ENCODE data around the gene STAB2.
"Not testable (repeated sequence)": the region's sequence is repeated elsewhere in the genome, so short reads cannot be mapped to it uniquely, and the experiment has no call there.

Gene STAB2

DNA sequence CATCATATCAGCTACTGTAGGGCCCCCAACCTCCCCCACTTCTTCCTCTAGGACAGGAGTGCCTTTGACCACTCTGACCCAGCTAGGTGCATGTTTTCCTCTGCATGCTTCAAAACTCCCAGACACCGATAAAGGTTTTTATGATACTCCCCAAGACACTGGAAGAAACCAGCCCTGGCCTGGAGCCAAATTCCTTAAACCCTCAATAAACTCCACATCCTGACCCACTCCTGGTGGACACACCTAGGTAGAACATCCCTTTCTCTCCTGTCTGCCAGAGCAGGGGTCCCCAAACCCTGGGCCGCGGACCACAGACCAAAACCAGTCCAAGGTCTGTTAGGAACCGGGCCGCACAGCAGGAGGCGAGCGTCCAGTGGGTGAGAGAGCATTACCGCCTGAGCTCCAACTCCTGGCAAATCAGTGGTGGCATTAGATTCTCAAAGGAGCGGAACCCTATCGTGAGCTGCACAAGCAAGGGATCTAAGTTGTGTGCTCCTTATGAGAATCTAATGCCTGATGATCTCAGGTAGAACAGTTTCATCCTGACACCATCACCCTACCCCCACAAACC lies 204.4 kb downstream of the STAB2 start:
- DNase-seq = no peak

- DNase-seq = no peak
These were observed 206.0 kb downstream of the STAB2 start for GRCh38 chr12:103793046-103793445.

DNA sequence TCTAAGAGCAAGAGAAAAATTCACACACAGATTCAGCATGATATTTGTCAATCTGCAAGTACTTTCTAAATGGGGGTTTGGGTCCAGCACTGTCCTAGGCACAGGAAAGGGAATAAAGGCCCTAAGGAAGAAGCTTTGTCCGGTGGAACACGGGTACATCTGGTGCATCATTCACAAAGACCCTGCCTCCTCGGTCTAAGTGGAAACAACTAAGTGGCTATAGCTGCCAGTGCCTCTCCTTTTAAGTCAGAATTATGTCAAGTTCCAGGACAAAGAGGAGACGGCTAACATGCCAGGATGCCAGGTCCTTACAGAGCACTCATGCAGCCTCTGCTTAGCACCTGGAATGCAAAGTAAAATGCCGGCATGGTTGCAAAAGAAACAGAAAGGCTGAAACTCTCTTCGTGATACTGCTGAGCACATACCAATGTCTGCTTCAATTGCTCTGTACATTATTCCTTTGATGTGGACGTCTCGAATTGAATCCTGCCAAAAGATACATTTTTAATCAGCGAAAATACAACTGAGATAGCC lies 206.5 kb downstream of the STAB2 start:
- DNase-seq = no peak

DNA sequence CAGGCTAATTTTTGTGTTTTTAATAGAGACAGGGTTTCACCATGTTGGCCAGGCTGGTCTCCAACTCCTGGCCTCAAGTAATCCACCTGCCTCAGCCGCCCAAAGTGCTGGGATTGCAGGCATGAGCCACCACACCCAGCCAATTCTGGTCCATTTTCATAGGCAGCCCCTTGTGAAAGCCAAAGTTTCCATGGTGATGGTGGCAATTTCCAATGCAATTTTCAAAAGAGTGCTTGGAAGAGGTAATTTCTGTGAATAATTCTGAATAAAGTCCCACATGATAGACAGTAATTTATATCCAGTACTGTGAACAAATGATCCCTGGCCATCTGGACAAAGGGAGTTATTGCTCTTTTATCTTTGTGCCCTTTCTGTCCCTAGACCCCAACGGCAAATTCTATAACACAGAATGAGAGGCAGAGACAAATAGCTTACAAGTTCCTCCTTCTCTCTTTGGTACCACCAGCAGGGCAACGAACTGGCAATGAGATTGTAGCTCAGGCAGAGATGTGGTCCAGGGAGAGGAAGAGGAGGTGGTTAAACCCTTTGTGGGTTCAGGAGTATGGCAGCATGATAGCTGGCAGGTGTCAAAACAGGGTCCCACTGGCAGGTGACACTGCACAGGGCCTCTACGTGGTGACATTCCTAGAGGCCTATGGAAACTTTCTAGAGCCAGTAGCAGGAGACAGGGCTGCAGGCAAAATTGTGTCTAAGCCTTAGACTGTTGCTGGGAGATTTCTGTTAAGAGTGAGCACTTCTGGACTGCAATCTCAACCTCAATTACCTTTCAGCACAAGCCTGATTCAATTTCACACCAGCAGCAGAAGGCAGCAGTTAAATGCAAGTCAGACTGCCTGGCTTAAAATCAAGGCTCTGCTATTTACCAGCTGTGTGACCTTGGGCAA lies 207.5 kb downstream of the STAB2 start:
- no peak for DNase-seq

GRCh38 chr12:103798586-103798985 lies 211.5 kb downstream of the STAB2 start:
- DNase-seq = no peak

DNA sequence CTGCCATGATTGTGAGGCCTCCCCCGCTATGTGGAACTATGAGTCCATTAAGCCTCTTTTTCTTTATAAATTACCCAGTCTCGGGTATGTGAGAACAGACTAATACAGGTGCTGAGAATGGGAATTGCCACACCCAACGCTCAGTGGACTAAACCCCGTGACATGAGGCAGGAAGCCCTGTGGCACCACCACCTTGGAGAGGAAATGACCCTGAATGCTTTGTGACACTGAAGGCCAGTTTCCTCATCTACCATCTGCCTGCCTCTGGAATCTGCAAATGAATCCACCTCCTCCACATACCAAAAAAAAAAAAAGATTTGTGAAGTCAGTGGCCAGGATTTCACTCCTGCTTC lies 212.4 kb downstream of the STAB2 start:
- no peak for DNase-seq

GRCh38 chr12:103799857-103800771 lies 213.0 kb downstream of the STAB2 start:
- DNase-seq = peak; percentile 11

- no peak for DNase-seq
These were observed 214.9 kb downstream of the STAB2 start for GRCh38 chr12:103801709-103802585.

- no peak for DNase-seq
These were observed 215.5 kb downstream of the STAB2 start for GRCh38 chr12:103802586-103802886.

DNA sequence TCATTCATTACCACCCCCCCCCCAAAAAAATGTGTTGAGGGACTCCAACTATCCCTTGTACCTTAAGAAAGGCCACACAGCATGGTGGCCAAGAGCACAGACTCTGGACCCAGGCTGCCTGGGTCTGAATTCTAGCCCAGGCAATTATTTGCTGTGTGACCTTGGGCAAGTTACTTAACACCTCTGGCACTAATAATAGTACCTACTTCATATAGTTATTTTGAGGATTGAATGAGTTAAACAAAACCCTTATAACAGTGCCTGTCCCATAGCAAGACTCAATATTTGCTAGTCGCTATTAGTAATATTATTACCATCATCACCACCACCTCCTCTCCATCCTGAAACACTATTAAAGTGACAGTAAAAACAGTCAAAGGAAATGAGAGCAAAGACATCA lies 216.8 kb downstream of the STAB2 start:
- DNase-seq = no peak

GRCh38 chr12:103805655-103806360 lies 218.7 kb downstream of the STAB2 start:
- no peak for DNase-seq

DNA sequence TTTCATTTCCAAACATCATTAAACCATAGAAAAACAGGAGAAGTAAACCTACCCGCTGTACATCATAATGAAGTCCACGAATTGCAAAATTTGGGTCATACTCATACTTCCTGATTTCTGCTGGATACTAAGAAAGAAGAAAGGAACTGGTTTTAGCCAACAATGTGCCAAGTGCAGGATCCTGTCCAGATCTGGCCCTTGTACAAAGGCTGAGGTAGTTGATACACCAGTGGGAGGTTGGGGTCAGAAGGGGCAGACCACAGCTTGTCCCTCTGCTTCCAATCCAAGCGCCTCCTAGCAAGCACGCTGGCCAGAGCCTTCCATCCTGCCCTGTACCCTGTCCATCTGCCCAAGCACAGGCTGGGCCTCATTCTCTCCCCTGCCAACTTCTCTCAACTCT lies 219.7 kb downstream of the STAB2 start:
- DNase-seq = peak; percentile 80

DNA sequence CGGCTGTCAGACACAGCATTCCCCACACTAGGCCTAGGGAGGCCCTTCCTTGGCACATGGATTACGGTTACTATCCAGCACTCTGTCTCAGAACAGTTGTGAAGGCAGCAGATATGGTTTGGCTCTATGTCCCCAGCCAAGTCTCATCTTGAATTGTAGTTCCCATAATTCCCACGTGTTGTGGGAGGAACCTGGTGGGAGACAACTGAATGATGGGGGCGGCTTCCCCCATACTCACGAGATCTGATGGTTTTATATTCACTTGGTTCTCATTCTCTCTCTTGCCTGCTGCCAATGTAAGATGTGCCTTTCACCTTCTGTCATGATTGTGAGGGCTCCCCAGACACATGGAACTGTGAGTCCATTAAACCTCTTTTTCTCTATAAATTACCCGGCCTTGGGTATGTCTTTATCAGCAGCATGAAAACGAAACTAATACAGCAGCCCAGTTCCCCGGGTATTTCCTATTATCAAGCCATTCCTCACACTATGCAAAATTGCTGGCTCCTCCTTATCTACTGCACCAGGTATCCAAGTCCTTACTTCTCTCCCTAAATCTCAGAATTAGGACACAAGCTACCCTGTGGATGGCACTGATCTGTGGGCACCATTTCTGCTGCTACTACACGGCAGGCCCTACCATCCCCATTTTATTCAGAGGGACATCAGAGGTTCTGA lies 220.6 kb downstream of the STAB2 start:
- DNase-seq = no peak

- DNase-seq = no peak
These were observed 221.3 kb downstream of the STAB2 start for GRCh38 chr12:103808239-103808880.

- DNase-seq = no peak
These were observed 222.1 kb downstream of the STAB2 start for GRCh38 chr12:103809154-103809553.

- DNase-seq = not testable (repeated sequence)
These were observed 222.6 kb downstream of the STAB2 start for GRCh38 chr12:103809639-103810038.

DNA sequence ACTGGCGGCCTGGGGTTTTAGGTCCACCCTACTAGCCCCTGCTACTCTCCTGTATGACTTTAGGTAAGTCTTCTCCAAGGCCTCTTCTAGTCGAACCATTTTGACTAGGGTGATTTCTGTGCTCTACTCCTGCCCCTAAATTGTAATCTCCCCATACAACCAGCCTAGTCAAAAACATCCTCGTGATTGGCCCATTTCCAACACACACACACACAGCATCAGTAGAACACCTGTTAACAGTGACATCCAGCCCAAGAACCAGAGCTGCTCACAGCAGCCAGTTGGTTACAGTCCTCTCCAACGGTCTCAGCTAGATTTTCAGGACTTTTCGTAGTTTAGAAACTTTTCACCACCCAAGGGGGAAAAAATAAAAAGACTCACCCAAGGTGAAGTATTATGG lies 223.0 kb downstream of the STAB2 start:
- no peak for DNase-seq

DNA sequence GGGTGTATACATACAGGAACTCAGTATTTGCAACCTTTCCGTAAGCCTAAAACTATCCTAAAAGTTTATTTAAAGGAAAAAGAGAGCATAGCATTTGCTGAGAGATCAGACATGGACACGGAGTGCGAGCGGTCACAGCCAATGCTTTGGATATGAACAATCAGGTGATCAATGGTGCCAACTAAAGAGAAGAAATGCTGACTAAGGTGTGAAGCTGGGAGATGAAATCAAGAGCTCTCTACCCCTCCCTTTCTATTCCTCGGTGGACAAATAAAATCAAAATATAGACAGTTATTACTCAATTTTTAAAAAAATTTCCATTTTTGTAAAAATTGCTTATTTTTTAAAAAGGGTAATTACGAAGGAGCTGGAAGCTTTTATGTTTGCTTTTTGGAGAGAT lies 224.7 kb downstream of the STAB2 start:
- no peak for DNase-seq

DNA sequence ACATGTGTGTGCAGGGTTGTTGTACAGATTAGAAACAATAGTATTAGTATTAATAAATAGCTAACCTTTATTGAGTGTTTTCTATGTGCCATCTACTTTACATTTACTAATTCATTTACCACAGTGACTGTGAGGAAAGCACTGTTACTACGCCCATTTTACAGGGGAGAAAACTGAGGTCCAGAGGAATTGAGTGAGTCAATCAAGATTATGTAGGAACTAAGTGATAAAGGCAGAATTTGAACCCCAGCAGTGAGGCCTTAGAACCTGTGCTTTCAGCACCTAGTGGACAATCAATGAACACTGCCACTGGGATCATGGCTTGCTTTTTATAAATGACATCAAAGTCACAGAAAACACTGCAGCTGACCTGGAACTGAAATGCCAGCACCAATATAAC lies 225.7 kb downstream of the STAB2 start:
- DNase-seq = no peak

- no peak for DNase-seq
These were observed 226.4 kb downstream of the STAB2 start for GRCh38 chr12:103813426-103813825.

DNA sequence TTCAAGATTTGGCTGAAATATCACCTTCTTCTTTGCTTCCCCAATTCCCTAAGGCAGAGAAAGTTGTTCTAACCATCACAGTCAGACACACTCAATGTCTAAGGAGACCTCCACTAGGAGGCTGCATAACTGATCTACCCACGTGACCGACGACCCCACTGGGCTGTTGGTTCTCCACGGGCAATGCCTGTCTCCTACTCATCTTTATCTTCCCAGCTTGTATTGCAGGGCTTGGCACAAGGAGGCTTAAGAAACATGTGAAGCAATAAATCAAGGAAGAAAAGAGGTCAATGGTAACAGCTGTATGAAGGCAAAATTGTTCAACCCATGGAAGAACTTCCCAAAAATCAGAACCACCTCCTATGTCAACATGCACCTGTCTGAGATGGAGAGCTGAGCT lies 226.9 kb downstream of the STAB2 start:
- DNase-seq = no peak

Data from suppressor macrophage treated with lipopolysaccharide for 4 hours (primary cell).